ENCODE results near the gene TSGA10IP.

The TSGA10IP gene

DNA sequence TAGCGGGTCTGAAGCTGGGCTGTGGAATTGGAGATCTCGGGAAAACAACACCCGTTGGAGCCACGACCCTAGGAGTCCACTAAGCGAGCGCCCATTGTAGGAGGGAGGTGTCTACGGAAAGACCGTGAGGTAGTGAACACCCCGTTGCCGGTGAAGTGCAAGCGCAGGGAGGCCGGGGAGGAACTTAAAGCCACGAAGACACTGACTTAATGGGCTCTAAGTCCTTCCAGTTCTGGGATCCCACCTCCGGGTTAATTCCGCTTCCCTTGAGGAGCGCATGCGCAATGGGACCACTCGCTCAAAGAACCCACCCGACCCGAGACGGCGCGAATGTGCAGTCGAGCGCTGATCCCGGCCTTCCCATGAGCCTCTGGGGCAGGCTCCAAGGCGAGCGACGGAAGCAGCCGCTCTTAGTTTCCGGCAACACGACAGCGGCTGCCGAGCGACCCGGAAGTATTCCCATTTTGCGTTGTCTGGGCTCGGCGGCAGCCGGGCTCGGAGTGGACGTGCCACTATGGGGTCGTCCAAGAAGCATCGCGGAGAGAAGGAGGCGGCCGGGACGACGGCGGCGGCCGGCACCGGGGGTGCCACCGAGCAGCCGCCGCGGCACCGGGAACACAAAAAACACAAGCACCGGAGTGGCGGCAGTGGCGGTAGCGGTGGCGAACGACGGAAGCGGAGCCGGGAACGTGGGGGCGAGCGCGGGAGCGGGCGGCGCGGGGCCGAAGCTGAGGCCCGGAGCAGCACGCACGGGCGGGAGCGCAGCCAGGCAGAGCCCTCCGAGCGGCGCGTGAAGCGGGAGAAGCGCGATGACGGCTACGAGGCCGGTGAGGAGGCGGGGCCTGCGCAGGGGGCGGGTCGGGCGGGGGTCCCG lies 16.2 kb downstream of the TSGA10IP start, which contains the start of gene SART1:
SART1 (plus strand) TSS at position 468 of the 874 bp plus-strand sequence; CDS start at position 515, 47 bp downstream.
- Histone ChIP-seq H3K4me1 (ENCODE audit: insufficient read depth, low read length) (peaks cover 13% of the 10 kb centered on the region), H3K9me3 (ENCODE audit: low read length) (no peaks in the 10 kb centered on the region), H3K4me3 (ENCODE audit: low read length) (peak within 1 kb of the TSS; percentile 62), H3K27me3 (ENCODE audit: insufficient read depth, low read length) (no peaks in the 10 kb centered on the region), H3K36me3 (ENCODE audit: insufficient read depth, low read length) (peaks cover 29% of the 10 kb centered on the region), H2AFZ (ENCODE audit: low read depth, low read length) (peak within 1 kb of the TSS; percentile 6)

- H3K27me3 ChIP-seq (ENCODE audit: insufficient read depth, low read length): no peaks in the 10 kb centered on the region
- H2AFZ ChIP-seq (ENCODE audit: low read depth, low read length): no peak overlapping the region
- H3K9me3 ChIP-seq (ENCODE audit: low read length): no peaks in the 10 kb centered on the region
- peak overlapping the region; percentile 62 for H3K4me3 ChIP-seq (ENCODE audit: low read length)
- peaks cover 36% of the 10 kb centered on the region for H3K36me3 ChIP-seq (ENCODE audit: insufficient read depth, low read length)
- peaks cover 13% of the 10 kb centered on the region for H3K4me1 ChIP-seq (ENCODE audit: insufficient read depth, low read length)
Measured at GRCh38 chr11:65962141-65962564, 16.9 kb downstream of the TSGA10IP start.

DNA sequence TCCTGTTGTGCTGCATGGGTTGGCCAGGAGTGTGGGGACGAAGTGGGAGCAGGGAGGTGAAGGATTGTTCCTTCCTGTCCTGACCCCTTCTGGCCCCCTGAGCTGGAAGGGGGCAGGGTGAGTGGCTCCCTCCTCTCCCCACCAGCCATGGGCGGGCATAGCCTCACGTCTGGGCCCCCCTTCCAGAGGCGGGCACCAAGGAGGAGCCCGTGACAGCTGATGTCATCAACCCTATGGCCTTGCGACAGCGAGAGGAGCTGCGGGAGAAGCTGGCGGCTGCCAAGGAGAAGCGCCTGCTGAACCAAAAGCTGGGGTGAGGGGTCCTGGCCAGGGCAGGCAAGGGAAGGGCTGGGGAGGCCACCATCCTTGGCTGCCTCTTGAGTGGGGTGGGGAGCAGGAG lies 19.6 kb downstream of the TSGA10IP start:
- Histone ChIP-seq H3K4me1 (ENCODE audit: insufficient read depth, low read length) (peaks cover 13% of the 10 kb centered on the region), H3K27me3 (ENCODE audit: insufficient read depth, low read length) (no peaks in the 10 kb centered on the region), H2AFZ (ENCODE audit: low read depth, low read length) (no peak overlapping the region), H3K9me3 (ENCODE audit: low read length) (no peaks in the 10 kb centered on the region), H3K36me3 (ENCODE audit: insufficient read depth, low read length) (peaks cover 62% of the 10 kb centered on the region), H3K4me3 (ENCODE audit: low read length) (no peak overlapping the region)

DNA sequence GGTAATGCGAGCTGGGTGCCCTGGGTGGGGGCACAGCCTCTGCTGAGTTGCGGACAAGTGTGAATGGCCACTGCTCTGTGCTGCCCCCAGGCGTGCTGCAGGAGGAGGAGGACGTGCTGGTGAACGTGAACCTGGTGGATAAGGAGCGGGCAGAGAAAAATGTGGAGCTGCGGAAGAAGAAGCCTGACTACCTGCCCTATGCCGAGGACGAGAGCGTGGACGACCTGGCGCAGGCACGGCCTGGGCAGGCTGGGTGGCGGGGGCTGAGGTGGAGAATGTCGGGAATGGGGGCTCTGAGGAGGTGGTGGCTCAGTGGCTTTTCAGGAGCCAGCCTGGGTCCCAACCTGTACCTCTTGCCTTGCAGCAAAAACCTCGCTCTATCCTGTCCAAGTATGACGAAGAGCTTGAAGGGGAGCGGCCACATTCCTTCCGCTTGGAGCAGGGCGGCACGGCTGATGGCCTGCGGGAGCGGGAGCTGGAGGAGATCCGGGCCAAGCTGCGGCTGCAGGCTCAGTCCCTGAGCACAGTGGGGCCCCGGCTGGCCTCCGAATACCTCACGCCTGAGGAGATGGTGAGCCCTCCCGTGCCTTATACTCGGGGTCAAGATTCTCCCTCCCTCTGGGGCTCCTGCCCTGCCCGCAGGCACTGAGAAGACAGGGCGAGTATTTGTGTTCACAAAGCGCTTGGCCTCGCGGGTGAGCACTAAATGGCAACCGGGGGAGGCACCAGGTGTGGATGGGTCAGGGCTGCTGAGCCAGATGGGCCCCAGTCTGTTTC lies 20.9 kb downstream of the TSGA10IP start:
- Histone ChIP-seq H3K36me3 (ENCODE audit: insufficient read depth, low read length) (peaks cover 67% of the 10 kb centered on the region), H3K4me1 (ENCODE audit: insufficient read depth, low read length) (peaks cover 13% of the 10 kb centered on the region), H3K9me3 (ENCODE audit: low read length) (no peaks in the 10 kb centered on the region), H3K4me3 (ENCODE audit: low read length) (no peak overlapping the region), H2AFZ (ENCODE audit: low read depth, low read length) (no peak overlapping the region), H3K27me3 (ENCODE audit: insufficient read depth, low read length) (no peaks in the 10 kb centered on the region)

DNA sequence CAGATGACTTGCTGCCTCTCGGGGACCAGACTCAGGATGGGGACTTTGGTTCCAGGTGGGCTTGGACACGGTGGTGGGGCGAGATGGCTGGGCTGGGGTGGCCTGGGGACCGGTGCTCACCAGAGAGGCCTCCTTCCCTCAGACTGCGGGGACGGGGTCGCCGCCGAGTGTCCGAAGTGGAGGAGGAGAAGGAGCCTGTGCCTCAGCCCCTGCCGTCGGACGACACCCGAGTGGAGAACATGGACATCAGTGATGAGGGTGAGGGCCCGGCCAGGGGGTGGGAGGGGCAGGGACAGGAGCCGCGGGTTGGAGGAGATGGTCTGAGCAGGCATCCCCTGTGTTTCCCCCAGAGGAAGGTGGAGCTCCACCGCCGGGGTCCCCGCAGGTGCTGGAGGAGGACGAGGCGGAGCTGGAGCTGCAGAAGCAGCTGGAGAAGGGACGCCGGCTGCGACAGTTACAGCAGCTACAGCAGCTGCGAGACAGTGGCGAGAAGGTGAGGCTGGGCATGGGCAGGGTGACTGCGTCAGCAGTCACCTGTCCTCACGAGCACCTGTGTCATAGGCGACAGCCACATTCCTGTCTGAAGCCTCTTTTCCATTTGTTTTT lies 22.2 kb downstream of the TSGA10IP start:
- Histone ChIP-seq H2AFZ (ENCODE audit: low read depth, low read length) (no peak overlapping the region), H3K27me3 (ENCODE audit: insufficient read depth, low read length) (no peaks in the 10 kb centered on the region), H3K9me3 (ENCODE audit: low read length) (no peaks in the 10 kb centered on the region), H3K4me1 (ENCODE audit: insufficient read depth, low read length) (peaks cover 9% of the 10 kb centered on the region), H3K4me3 (ENCODE audit: low read length) (no peak overlapping the region), H3K36me3 (ENCODE audit: insufficient read depth, low read length) (peaks cover 72% of the 10 kb centered on the region)

- Histone ChIP-seq H3K4me3 (ENCODE audit: low read length) (no peak overlapping the region), H3K36me3 (ENCODE audit: insufficient read depth, low read length) (peaks cover 75% of the 10 kb centered on the region), H2AFZ (ENCODE audit: low read depth, low read length) (no peak overlapping the region), H3K9me3 (ENCODE audit: low read length) (no peaks in the 10 kb centered on the region), H3K27me3 (ENCODE audit: insufficient read depth, low read length) (no peaks in the 10 kb centered on the region), H3K4me1 (ENCODE audit: insufficient read depth, low read length) (no peaks in the 10 kb centered on the region)
Measured at GRCh38 chr11:65968600-65969482, 23.6 kb downstream of the TSGA10IP start.

DNA sequence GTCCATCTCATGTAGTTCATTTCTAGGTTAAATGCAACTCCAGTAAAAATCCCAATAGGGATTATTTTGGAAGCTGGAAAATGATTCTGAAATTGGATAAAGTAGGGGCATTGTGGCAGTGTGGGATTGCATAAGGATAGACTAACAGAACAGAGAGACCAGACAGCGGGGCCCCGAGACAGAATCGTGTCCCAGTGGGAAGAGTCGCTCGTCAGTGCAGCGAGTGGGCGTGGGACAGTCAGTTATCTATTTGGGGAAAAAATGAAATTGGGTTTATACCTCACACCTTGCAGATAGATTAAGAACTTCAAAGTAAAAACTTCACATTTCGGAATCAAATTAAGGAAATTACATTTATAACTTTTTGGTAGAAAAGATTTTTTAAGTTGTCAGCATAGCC lies 26.8 kb downstream of the TSGA10IP start:
- Histone ChIP-seq H3K4me3 (ENCODE audit: low read length) (no peak overlapping the region), H3K9me3 (ENCODE audit: low read length) (no peaks in the 10 kb centered on the region), H2AFZ (ENCODE audit: low read depth, low read length) (no peak overlapping the region), H3K4me1 (ENCODE audit: insufficient read depth, low read length) (no peaks in the 10 kb centered on the region), H3K27me3 (ENCODE audit: insufficient read depth, low read length) (no peaks in the 10 kb centered on the region), H3K36me3 (ENCODE audit: insufficient read depth, low read length) (peaks cover 57% of the 10 kb centered on the region)

DNA sequence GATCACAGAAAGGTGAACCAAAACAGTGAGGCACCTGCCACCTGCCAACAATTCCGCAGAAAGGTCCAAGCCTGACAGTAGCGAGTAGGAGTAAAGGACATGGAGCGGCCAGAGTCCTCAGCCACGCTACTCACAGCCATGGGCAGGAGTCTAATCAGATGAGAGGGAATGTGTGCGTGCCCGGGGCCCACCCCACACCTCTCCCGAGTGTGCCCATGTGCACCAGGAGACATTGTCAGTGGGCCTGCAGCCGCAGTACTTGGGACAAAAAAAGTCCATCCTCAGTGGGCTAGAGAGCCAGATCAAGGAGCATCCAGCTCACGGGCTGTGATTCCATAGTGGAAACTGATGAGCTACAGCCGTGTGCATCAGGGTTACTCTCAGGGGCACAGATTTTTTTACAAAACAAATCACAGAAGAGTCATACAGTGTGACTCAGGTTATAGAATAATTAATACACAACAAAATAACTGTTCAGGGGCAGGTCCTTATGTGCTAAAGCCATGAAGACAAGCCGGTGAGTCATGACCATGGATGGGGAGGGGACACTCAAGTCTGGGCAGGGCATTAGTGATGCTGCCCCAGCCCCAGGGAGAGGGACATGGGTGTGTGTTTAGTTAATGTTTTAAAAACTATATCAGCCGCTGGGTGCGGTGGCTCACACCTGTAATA lies 28.3 kb downstream of the TSGA10IP start:
- H3K4me3 ChIP-seq (ENCODE audit: low read length): no peak overlapping the region
- no peaks in the 10 kb centered on the region for H3K9me3 ChIP-seq (ENCODE audit: low read length)
- no peaks in the 10 kb centered on the region for H3K27me3 ChIP-seq (ENCODE audit: insufficient read depth, low read length)
- no peak overlapping the region for H2AFZ ChIP-seq (ENCODE audit: low read depth, low read length)
- H3K4me1 ChIP-seq (ENCODE audit: insufficient read depth, low read length): no peaks in the 10 kb centered on the region
- peaks cover 57% of the 10 kb centered on the region for H3K36me3 ChIP-seq (ENCODE audit: insufficient read depth, low read length)

DNA sequence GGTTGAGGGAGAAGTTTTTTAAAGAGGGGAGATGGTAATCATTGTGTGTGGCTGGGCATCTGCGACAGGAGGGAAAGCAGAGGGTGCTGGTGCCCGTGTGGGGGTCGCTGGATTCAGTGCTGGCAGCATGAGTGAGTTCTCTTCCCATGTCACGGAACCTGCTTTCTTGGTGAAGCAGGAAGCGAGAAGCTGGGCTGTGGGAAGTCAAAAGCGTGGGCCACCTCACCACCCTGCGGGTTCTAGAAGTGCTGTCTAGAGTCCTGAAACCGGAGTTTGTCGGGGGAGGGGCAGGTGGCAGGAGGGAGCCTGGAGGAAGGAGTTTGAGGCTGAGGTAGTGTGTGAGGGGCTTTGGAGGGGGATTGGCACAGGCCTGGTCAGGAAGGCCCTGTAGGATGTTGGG lies 30.5 kb downstream of the TSGA10IP start:
- H3K4me3 ChIP-seq (ENCODE audit: low read length): no peak overlapping the region
- no peak overlapping the region for H2AFZ ChIP-seq (ENCODE audit: low read depth, low read length)
- H3K9me3 ChIP-seq (ENCODE audit: low read length): no peaks in the 10 kb centered on the region
- H3K4me1 ChIP-seq (ENCODE audit: insufficient read depth, low read length): no peaks in the 10 kb centered on the region
- H3K27me3 ChIP-seq (ENCODE audit: insufficient read depth, low read length): no peaks in the 10 kb centered on the region
- peaks cover 50% of the 10 kb centered on the region for H3K36me3 ChIP-seq (ENCODE audit: insufficient read depth, low read length)

DNA sequence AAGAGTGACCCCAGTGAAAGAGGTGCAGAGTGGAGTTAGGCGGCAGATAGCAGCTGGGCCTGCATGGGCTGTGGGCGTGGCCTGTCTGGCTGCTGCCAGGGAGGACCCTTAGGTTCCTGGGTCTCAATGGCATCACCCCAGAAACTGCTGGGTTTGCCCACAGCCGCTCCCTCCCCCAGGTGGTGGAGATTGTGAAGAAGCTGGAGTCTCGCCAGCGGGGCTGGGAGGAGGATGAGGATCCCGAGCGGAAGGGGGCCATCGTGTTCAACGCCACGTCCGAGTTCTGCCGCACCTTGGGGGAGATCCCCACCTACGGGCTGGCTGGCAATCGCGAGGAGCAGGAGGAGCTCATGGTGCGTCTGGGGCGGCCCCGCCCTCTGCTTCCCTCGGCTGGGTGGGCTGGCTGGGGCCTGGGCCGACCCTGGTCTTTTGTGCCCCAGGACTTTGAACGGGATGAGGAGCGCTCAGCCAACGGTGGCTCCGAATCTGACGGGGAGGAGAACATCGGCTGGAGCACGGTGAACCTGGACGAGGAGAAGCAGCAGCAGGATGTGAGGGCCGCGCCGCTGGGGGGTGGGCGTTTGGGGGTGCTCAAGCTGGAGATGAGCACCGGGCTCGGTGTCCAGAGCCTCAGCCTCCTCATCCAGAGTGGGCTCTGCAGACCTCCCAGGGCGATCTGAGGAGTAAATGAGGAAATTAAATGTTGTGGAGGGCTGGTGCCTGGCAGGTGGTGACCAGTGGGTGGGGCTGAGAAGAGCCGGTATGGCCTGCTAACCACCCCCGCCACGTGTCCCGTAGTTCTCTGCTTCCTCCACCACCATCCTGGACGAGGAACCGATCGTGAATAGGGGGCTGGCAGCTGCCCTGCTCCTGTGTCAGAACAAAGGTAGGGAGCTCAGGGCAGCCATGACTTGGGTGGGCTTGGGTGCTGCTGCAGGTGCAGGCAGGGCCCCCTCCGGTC lies 31.2 kb downstream of the TSGA10IP start:
- Histone ChIP-seq H3K36me3 (ENCODE audit: insufficient read depth, low read length) (peaks cover 50% of the 10 kb centered on the region), H3K27me3 (ENCODE audit: insufficient read depth, low read length) (no peaks in the 10 kb centered on the region), H3K4me3 (ENCODE audit: low read length) (no peak overlapping the region), H2AFZ (ENCODE audit: low read depth, low read length) (no peak overlapping the region), H3K4me1 (ENCODE audit: insufficient read depth, low read length) (no peaks in the 10 kb centered on the region), H3K9me3 (ENCODE audit: low read length) (no peaks in the 10 kb centered on the region)

- no peak overlapping the region for H3K4me3 ChIP-seq (ENCODE audit: low read length)
- H2AFZ ChIP-seq (ENCODE audit: low read depth, low read length): no peak overlapping the region
- H3K36me3 ChIP-seq (ENCODE audit: insufficient read depth, low read length): peaks cover 45% of the 10 kb centered on the region
- H3K9me3 ChIP-seq (ENCODE audit: low read length): no peaks in the 10 kb centered on the region
- H3K4me1 ChIP-seq (ENCODE audit: insufficient read depth, low read length): no peaks in the 10 kb centered on the region
- no peaks in the 10 kb centered on the region for H3K27me3 ChIP-seq (ENCODE audit: insufficient read depth, low read length)
Measured at GRCh38 chr11:65977621-65978390, 32.5 kb downstream of the TSGA10IP start.
